Hematopoietic multipotent progenitor cell treated with erythropoietin and hydrocortisone succinate and interleukin-3 and kit ligand, for 6 days (in vitro differentiated cells): Measurements from ENCODE around the gene MBD5.
A peak's percentile ranks its signal among the peaks of the same experiment; 100 is the strongest.

Source experiments
- DNase-seq: peaks from one replicate; pipeline ENCODE4 v3.0.0-alpha.2; 2015

Gene MBD5

GRCh38 chr2:148132412-148132811 is 111.5 kb downstream of the MBD5 start:
- DNase-seq, result no peak

- no peak for DNase-seq
These were observed 114.8 kb downstream of the MBD5 start for GRCh38 chr2:148135705-148136104.

- no peak for DNase-seq
These were observed 115.5 kb downstream of the MBD5 start for GRCh38 chr2:148136441-148136840.

- DNase-seq, result peak; percentile 97
These were observed 141.1 kb downstream of the MBD5 start for GRCh38 chr2:148161909-148162435.

DNA sequence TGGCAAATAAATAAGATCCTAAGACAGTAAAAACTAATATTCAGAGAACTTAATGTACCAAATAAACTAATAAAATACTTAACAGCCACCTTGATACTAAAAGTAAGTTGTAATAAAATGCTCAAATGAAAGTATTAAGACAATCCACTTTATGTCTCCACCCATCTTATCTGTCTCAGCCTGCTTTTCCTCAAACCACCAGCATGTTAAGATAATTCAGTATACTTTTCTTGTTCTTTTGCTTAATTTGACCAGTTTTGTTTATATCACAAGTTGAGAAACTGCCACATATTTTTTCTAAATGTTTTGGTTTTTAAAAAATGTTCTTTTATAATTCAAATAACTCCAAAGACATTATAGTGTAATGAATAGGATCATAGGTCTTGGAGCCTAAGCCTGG is 142.0 kb downstream of the MBD5 start:
- DNase-seq, result peak; percentile 91

- DNase-seq, result no peak
These were observed 145.1 kb downstream of the MBD5 start for GRCh38 chr2:148165975-148166374.

DNA sequence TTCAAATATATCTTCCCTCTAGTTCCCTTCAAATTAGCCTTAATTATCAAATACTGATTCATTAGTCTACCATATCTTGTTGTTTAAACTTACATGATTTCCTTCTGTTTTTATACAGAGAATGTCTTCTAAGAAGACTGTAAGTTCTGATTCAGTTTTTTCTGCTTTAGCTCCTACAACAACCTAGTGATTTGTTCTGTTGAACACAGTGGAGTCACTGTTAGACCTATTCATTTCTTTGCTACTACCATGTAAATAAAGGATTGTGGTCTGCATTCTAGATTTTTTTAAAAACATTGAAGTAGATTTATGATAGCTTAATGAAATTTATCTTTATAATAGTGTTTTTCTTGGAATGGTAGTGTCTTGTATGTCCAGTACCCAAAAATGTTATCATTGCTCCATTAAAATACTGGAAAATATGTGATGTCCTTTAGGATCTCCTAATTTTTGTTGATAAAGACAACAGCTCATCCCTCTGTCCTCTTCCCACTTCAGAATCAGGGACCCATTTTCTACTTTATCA is 146.4 kb downstream of the MBD5 start:
- no peak for DNase-seq

DNA sequence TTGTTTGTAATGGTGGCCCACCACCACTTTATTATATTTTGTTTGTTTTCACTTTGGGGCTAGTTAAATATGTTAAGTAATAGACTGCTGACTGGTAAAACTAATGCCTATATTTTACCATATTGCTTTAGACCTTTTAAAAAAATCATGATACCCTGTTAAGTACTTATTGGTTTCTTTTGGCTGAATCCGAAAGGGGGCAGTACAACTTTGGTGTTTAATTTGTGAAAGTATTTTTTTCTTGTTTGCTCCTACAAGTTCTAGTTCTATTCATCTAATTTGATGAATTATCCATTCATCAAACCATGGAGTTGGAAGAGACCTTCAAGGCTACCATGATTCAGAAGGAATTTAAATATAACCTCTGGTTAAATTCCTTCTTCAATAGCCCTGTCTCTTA is 147.0 kb downstream of the MBD5 start:
- no peak for DNase-seq

DNA sequence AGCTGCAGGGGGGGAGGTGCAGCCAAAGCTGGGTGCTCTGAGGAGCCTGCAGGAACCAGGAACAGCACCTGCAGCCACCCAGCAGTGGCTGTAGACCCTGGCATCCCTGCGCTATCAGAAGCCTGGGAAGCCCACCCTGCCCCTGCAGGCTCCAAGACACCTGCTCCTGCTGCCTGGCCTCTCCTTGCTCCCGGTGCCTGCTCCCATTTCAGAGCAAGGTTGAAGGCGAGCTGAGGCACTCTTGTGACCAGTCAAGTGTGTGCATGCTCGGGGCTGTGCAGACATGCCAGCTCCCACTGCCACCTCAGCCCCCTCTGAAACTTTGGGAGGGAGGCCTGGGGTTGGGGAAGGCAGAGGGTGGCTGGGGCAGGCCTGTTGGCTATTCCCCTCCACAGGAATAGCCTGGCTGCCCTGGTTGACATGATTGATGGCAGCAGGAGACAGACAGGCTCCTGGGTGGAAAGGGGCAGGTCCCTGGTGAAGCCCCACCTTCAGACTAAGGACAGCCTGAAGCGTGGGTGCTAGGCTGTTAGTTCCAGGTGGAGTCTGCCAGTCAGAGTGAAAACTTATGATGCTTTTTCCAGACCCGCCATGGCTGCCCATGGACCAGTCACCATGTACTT is 151.4 kb downstream of the MBD5 start:
- no peak for DNase-seq

- DNase-seq, result no peak
These were observed 152.3 kb downstream of the MBD5 start for GRCh38 chr2:148173168-148173567.

GRCh38 chr2:148177559-148177958 is 156.7 kb downstream of the MBD5 start:
- no peak for DNase-seq

- DNase-seq, result no peak
These were observed 158.8 kb downstream of the MBD5 start for GRCh38 chr2:148179724-148180123.

DNA sequence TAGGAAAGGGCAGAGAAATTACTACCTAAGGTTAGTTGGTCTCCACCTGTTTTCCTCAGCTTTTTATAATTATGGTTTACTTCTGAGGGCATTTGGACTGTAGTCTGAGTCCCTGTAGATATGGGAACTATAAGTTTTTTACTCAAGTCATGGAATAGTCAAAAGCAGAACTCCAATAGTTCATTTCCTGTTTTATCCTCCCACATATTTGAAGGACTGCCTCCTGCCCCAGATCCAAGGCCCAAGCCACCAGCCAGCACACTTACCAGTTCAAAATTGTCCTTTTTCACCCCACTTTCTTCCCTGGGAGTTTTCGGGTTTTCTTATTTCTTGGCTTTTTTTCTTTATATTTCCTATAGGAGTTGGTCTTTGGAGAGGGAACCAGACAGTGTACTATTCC is 164.1 kb downstream of the MBD5 start:
- no peak for DNase-seq

- no peak for DNase-seq
These were observed 174.0 kb downstream of the MBD5 start for GRCh38 chr2:148194882-148195281.

DNA sequence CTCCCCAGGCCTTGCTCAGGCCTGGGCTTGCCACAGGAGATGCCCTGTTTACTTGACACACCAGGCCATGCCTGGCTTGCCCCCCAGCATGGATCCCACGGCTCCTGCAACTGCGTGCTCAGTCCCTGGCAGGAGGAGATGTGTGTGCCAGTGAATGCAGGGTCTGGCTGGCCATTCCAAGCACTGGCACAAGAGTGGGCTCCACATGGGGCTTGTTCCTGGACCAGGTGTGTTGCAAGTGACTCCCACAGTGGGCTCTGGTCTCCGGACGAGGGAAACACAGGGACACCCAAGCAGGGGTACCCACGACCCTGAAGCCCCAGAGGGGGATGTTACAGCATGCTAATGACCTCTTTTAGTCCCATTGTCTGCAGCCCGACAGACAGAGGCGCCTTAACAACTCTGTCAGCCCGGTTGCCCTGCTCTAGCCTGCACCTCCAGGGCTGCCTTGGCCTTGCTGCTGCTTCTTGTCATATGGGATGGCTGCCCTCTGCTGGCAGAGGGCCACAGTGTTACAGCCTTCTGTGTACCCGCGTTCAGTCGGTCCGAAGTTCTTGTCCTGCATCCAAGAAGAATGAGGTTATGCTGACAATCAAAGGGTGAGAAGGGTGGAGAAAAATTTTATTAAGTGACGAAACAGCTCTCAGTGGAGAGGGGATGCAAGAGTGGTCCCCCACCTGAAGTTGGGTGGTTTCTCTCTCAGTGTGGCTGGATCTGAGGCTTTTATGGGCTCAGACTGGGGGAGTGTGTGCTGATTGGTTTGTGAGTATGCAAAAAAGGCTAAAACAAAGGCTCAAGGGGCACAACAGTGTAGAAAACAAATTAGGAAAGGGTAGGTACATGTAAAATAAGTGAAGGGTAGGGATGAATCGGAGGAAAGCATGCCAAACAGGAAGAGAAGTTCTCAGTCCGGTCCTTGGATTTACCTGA is 180.4 kb downstream of the MBD5 start:
- DNase-seq, result peak; percentile 84

- no peak for DNase-seq
These were observed 181.3 kb downstream of the MBD5 start for GRCh38 chr2:148202237-148202636.

DNA sequence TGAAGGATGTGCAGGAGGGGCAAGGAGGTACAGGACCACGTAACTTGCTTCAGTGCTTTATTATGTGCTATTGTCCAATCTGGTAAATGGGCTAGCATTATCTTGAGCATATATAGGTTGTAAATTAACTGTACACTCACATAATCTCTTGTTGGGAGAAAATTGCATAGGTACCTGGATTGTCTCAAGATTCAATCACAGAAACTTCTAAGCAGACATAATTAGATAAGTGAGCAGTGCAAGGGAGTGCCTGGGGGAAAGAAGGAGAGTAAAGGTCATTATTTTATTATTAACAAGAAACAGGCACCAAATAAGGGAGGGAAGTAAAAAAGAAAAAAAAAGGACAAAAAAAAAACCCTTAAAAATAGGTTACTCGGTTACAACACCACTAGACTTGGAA is 186.2 kb downstream of the MBD5 start:
- no peak for DNase-seq

DNA sequence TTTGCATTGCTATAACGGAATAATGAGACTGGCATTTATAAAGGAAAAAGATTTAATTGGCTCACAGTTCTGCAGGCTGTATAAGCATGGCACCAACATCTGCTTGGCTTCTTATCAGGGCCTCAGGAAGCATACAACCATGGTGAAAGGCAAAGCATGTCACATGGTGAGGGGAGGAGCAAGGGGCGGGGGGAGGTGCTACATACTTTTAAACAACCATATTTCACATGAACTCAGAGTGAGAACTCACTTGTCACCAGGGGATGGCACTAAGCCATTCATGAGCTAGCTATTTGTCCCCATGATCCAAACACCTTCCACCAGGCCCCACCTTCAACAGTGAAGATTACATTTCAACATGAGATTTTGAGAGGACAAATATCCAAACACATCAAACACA is 188.7 kb downstream of the MBD5 start:
- DNase-seq, result peak; percentile 70

GRCh38 chr2:148218326-148219075 is 197.6 kb downstream of the MBD5 start:
- DNase-seq, result peak; percentile 43

- no peak for DNase-seq
These were observed 200.3 kb downstream of the MBD5 start for GRCh38 chr2:148221166-148221565.

- DNase-seq, result no peak
These were observed 201.0 kb downstream of the MBD5 start for GRCh38 chr2:148221926-148222325.

DNA sequence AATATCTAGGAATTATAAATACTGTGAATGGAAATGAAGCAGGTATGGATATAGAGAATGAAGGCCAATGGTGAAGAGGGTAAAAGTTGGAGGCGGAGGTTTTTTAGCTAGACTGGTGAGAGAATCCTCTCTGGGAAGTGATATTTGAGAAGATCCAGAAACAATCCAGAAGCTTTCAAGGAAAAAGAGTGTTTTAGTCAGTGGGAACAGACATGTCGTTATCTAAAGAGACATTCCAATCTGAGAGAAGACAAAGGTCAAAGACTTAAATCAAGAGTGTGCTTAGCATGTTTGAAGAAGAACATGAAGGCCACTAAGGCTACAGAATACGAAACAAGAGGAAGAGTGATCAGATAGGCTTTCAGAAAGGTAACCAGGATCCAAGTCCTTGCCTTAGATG is 211.0 kb downstream of the MBD5 start:
- no peak for DNase-seq

DNA sequence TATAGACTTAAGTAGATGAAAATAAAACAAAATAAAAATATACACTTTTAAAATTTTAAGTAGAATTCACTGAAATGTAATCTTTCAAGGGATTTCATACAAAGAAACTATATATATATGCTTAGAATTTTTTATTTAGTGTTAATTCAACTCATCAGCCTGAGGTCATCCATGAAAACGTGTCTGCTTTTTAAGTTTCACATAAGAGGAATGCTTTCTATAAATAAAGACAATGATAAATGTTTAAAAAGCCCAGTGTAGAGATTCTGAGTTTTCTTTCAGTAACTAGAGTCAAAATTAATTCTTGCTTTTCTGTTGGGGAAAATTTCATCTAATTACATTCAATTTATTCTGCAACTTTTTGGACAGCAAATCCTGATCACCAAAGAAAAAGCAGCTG is 213.3 kb downstream of the MBD5 start:
- DNase-seq, result no peak
